AG10803 (cell line): ENCODE measurements around the gene MRPS7.

ENCODE experiments used
- DNase-seq: peaks from one replicate; pipeline ENCODE4 v3.0.0; 2010; ENCODE audit warnings: low read depth
- H3K4me3 ChIP-seq: 2 replicates; pipeline ENCODE4 v1.5.1; 2011; ENCODE audit warnings: mild to moderate bottlenecking, low read length, control low read depth
- CTCF ChIP-seq: conservative IDR thresholded peaks from 2 replicates; pipeline ENCODE4 v1.5.1; 2011; ENCODE audit warnings: mild to moderate bottlenecking, low read length, control low read depth, inconsistent platforms

MRPS7 gene

GRCh38 chr17:75301502-75302206 lies 40.0 kb downstream of the MRPS7 start:
- TF ChIP-seq CTCF = no peak
- DNase-seq = no peak
- H3K4me3 ChIP-seq = no peak overlapping the region

DNA sequence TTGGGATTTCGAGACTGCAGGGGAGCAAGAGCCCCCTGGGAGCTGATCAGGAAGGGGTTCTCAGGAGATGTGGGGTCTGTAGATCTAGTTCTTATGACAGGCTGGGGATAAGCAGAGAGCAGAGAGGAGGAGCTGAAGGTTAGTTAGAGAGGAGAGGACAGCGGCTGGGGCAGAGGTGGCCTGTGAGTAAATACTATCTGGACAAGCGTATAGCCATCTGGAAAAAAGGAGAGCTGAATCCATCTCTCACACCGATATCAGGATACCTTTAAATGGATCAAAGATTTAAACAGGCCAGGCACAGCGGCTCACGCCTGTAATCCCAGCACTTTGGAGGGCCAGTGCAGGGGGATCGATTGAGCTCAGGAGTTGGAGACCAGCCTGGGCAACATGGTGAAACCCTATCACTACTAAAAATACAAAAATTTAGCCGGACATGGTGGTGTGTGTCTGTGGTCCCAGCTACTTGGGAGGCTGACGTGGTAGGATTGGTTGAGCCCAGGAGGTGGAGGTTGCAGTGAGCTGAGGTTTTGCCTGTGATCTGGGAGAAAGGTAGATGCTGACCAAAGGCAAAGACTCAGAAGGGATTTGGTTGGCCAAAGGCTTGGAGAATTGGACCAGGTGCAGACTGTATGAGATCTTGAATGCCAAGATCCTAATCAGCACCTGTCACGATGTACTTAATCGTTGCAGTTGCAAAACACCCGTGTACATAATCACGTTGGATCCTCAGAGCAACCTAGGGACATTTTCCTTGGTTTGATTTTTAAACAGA lies 46.5 kb downstream of the MRPS7 start:
- H3K4me3 ChIP-seq = no peak overlapping the region
- no peak for TF ChIP-seq CTCF
- no peak for DNase-seq

GRCh38 chr17:75308732-75309629 lies 47.3 kb downstream of the MRPS7 start:
- TF ChIP-seq CTCF = no peak
- H3K4me3 ChIP-seq = no peak overlapping the region
- no peak for DNase-seq

DNA sequence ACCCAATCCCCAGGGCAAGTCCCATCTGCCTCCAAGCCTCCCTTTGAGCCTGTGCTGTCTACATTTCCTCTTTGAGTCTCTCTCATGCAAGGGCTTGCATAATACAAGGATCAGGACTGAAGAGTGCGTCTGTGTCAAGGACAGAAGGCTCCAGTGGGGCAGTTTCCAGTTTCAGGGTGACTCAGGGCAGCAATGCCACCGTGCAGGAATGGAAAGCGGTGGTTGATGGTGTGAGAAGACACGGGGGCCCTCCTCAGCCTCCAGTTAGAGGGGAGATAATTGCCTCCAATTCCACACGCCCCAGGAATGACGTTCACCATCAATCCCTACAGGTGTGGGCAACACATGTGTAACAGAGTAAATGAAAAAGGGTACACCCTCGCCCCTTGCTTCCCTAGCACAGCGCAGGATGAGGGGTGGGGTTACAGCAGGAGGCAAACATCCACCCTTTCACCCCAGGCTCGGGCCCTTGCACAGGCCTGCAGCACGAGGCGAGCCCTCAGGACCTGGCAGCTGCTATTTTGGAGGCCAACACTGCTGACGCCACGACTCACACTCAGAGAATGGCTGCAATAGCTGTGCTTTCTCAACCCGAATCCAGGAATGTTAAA lies 52.4 kb downstream of the MRPS7 start:
- DNase-seq = peak; percentile 53
- TF ChIP-seq CTCF = no peak

DNA sequence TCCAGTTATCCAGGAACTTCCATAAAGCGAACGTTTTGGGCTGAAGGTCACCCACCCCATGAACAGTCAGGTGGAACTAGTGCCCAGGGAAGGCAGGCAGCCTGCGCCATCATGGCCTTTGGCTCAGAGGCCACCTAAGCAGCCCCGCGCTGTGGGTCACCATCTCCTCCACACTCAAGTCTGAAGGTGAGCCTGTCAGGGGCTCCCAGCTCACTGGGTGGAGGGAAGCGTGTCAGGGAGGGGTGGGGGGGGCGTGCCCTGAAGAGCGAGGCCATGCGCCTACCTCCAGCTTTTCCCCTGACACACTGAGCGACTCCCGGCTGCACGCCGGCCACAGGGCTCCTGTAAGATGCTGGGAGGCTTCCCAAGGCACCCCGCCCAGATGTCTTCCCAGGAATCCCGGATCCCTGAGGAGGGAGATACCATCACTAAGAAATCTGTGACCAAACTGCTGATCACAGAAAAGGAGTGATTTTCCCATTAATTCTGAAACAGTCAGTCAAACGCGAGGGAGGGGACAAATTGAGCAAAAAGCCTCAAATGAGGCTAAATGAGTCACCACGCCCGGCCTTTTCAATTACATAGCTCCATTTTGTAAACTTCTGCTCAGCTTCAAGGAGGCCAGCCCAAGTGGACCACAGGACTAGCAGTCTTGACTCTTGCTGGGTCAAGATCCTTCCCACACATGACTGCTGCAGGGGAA lies 54.0 kb downstream of the MRPS7 start:
- H3K4me3 ChIP-seq = no peak overlapping the region
- DNase-seq = peak; percentile 43
- no peak for TF ChIP-seq CTCF

More for the DNA sequence above, 52.4 kb downstream of the MRPS7 start:
- no peak overlapping the region for H3K4me3 ChIP-seq
